A549 (cell line): ENCODE results near the gene ANXA6.

Experiments used
- JUN ChIP-seq, 2 experiments: fragments of >200 bp; sonication (Bioruptor Twin); formaldehyde crosslinking; IDR thresholded peaks; 2 replicates in 1 of 2; 3 replicates in 1 of 2; pipeline ENCODE4 v1.6.1; 2016 to 2017
- RAD21 ChIP-seq, 2 experiments: fragments of >200 bp in 1 of 2; sonication (Bioruptor Twin) in 1 of 2; formaldehyde crosslinking in 1 of 2; IDR thresholded peaks in 1 of 2; conservative IDR thresholded peaks in 1 of 2; 2 replicates in 1 of 2; 3 replicates in 1 of 2; pipeline ENCODE4 v1.6.1; 2012 to 2018; ENCODE audit warnings: inconsistent platforms in 1 of 2

DNA sequence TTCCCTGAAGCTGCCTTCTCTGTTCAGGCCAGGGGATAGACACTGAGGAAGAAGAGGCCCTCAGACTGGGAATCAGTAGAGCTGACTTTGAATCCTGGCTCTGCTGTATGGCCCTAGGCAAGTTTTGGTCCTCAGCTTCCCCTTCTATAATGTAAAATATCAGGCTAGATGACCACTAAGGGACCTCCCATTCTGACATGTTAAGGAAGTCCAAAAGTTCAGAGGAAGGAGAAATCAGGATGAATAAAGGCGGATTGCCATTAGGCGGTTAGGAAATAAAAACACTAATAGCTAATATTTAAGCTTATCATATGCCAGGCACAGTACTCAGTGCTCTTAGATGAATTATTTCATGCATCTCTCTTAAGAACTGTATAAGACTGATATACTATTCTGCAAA lies 67.9 kb downstream of the ANXA6 start:
- TF ChIP-seq JUN (IDR thresholded peaks at IDR 0.05) (no peak), RAD21 (conservative IDR thresholded peaks at IDR 0.05 in 1 of 2, IDR thresholded peaks at IDR 0.05 in 1 of 2) (no peak)
